SU-DHL-6 (cell line): Measurements from ENCODE around the gene SLC51B.

Experiments
- H2AFZ ChIP-seq: fragments of 200-600 bp; sonication (generic); 2 replicates; pipeline ENCODE4 v1.6.1; 2014; ENCODE audit warnings: low read depth, mild to moderate bottlenecking, moderate library complexity, mixed read lengths, antibody characterized with exemption, low read length; ENCODE audit not compliant: severe bottlenecking
- H3F3A ChIP-seq: fragments of 200-600 bp; shearing (Covaris generic); 2 replicates; pipeline ENCODE4 v1.6.0; 2016; ENCODE audit warnings: antibody characterized with exemption, mild to moderate bottlenecking; ENCODE audit not compliant: insufficient read depth
- H3K27ac ChIP-seq: fragments of 200-600 bp; sonication (generic); 2 replicates; pipeline ENCODE4 v1.5.1; 2016; ENCODE audit warnings: low read depth, mild to moderate bottlenecking, low read length, moderate library complexity, mixed read lengths
- H3K27me3 ChIP-seq: fragments of 200-600 bp; sonication (generic), shearing (Covaris generic); 2 replicates; pipeline ENCODE4 v1.6.0; 2014; ENCODE audit warnings: mild to moderate bottlenecking, low read length
- H3K36me3 ChIP-seq: fragments of 200-600 bp; sonication (generic); 2 replicates; pipeline ENCODE4 v1.6.1; 2014; ENCODE audit warnings: mild to moderate bottlenecking, low read length, mixed read lengths
- H3K4me2 ChIP-seq: fragments of 300-600, 200-600 bp; shearing (Covaris generic), sonication (generic); 2 replicates; pipeline ENCODE4 v1.6.0; 2014; ENCODE audit warnings: low read length, low read depth, mild to moderate bottlenecking; ENCODE audit not compliant: poor library complexity, severe bottlenecking
- H3K4me3 ChIP-seq: fragments of 200-600 bp; sonication (generic); 2 replicates; pipeline ENCODE4 v1.5.1; 2014; ENCODE audit warnings: antibody characterized with exemption, low read length, mild to moderate bottlenecking, mixed read lengths; ENCODE audit not compliant: insufficient read depth, poor library complexity, severe bottlenecking
- H3K79me2 ChIP-seq: fragments of 200-600 bp; sonication (generic); 2 replicates; pipeline ENCODE4 v1.6.1; 2014; ENCODE audit warnings: mild to moderate bottlenecking, low read length, moderate library complexity; ENCODE audit not compliant: insufficient read depth
- H3K9ac ChIP-seq: fragments of 200-600 bp; sonication (generic); 2 replicates; pipeline ENCODE4 v1.7.0; 2014; ENCODE audit warnings: mild to moderate bottlenecking, low read length
- H3K9me2 ChIP-seq: fragments of 200-600 bp; sonication (generic); replicated peaks from 2 replicates; pipeline ENCODE4 v1.6.1; 2014; ENCODE audit warnings: low read length; ENCODE audit not compliant: insufficient read depth
- H3K9me3 ChIP-seq: fragments of 200-600 bp; sonication (generic); 2 replicates; pipeline ENCODE4 v1.6.1; 2014; ENCODE audit warnings: low read length, mixed read lengths; ENCODE audit not compliant: insufficient read depth
- H4K20me1 ChIP-seq: fragments of 200-600 bp; sonication (generic); 2 replicates; pipeline ENCODE4 v1.6.1; 2014; ENCODE audit warnings: low read depth, mild to moderate bottlenecking, antibody characterized with exemption, low read length, moderate library complexity, mixed read lengths
- CTCF ChIP-seq: fragments of 200-600 bp; sonication (generic); IDR thresholded peaks from one replicate; pipeline ENCODE4 v1.5.1; 2017; ENCODE audit warnings: antibody characterized with exemption, mild to moderate bottlenecking, low read length, moderate library complexity; ENCODE audit not compliant: insufficient read depth, poor library complexity, severe bottlenecking
- EZH2phosphoT487 ChIP-seq: fragments of 200-600 bp; sonication (generic), shearing (Covaris generic); conservative IDR thresholded peaks from 2 replicates; pipeline ENCODE4 v1.6.1; 2018; ENCODE audit warnings: mild to moderate bottlenecking, antibody characterized with exemption, low read length, moderate library complexity, mixed read lengths

The SLC51B gene

GRCh38 chr15:65087411-65087810 lies 42.2 kb downstream of the SLC51B start:
- Histone ChIP-seq H3F3A (no peaks in the 10 kb centered on the region), H3K9me3 (no peaks in the 10 kb centered on the region), H4K20me1 (no peaks in the 10 kb centered on the region), H3K36me3 (no peaks in the 10 kb centered on the region), H3K4me3 (no peak overlapping the region), H3K27ac (no peak overlapping the region), H3K27me3 (no peaks in the 10 kb centered on the region), H2AFZ (no peak overlapping the region), H3K4me2 (no peak overlapping the region), H3K9ac (no peak overlapping the region), H3K9me2 (no peaks in the 10 kb centered on the region), H3K79me2 (no peaks in the 10 kb centered on the region)
- TF ChIP-seq EZH2phosphoT487 (no peak), CTCF (no peak)

DNA sequence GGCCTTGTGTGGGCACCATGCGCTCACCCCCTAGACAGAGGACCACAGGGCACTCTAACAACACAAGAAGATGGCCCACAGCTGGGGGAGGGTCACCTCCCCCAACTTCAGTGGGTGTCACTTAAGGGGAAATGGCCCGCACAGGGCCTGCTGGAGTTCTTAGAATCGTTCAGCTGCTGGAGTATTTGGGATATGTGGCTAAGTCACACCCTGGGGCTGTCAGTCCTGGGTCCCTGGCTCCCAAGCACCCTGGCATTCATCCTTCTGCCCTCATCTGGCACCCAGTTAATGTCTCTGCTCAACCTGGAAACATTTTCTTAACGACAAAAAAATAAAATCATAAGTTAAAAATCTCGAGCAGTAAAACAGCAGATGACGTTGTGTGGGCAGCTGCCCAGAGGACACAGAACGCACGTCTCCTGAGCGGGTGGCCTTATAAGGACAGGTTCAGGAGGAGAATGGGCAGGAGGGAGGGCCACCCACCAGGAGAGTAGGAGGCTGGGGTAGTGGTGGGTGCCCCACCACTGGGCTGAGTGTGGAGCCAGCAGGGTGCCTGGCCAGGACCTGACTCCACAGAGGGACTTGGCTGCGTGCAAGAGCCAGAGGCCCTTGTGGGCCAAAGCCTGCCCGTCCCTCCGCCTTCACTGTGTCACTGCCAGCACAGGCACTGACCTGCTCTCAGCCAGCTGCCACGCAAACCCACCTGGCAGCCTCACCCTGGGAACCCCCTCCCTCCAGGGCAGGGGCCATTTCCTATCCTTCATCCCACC lies 42.9 kb downstream of the SLC51B start:
- Histone ChIP-seq H3K27me3 (no peaks in the 10 kb centered on the region), H3K79me2 (no peaks in the 10 kb centered on the region), H3F3A (no peaks in the 10 kb centered on the region), H3K36me3 (no peaks in the 10 kb centered on the region), H3K9me3 (no peaks in the 10 kb centered on the region), H3K27ac (no peak overlapping the region), H3K9me2 (no peaks in the 10 kb centered on the region), H2AFZ (no peak overlapping the region), H4K20me1 (no peaks in the 10 kb centered on the region), H3K4me3 (no peak overlapping the region), H3K4me2 (no peak overlapping the region), H3K9ac (no peak overlapping the region)
- TF ChIP-seq EZH2phosphoT487 (no peak), CTCF (no peak)

DNA sequence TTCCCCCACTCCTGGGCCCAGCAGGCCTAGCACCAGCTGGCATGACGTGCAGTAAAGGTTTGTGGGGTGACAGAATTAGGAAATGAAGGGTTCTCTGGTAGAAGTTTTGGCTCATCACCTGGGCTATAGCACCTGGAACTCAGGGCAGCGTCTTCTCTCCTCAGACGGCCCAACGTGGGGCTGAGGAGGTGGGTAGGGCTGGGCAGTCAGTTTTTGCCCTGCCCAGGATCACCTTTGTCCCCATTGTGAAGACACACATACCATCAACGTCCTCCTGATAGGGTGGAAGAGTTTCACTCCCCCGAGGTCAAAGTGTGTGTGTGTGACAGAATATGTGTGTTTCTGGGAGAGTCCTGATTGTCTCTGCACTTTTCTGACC lies 43.4 kb downstream of the SLC51B start:
- Histone ChIP-seq H3K9ac (no peak overlapping the region), H3K27ac (no peak overlapping the region)

More for the DNA sequence above, 43.4 kb downstream of the SLC51B start:
- Histone ChIP-seq H3K9me2 (no peaks in the 10 kb centered on the region), H3F3A (no peaks in the 10 kb centered on the region), H3K9me3 (no peaks in the 10 kb centered on the region), H3K27me3 (no peaks in the 10 kb centered on the region), H2AFZ (no peak overlapping the region), H3K4me3 (no peak overlapping the region), H4K20me1 (no peaks in the 10 kb centered on the region), H3K4me2 (no peak overlapping the region), H3K79me2 (no peaks in the 10 kb centered on the region), H3K36me3 (no peaks in the 10 kb centered on the region)
- TF ChIP-seq CTCF (no peak), EZH2phosphoT487 (no peak)
